A549 (cell line): ENCODE measurements around the gene ADCY3.

Experiments used
- MAFK ChIP-seq: fragments of 450-650 bp; IDR thresholded peaks from 2 replicates; pipeline ENCODE4 v1.6.1; 2014; ENCODE audit not compliant: partially characterized antibody
- POLR2A ChIP-seq: IDR thresholded peaks from 2 replicates; pipeline ENCODE4 v1.6.1; 2012; ENCODE audit warnings: mild to moderate bottlenecking, low read length
- RCOR1 ChIP-seq: fragments of 150-350 bp; IDR thresholded peaks from 2 replicates; pipeline ENCODE4 v1.6.1; 2014; ENCODE audit warnings: antibody characterized with exemption, low read length, low read depth
- REST ChIP-seq: fragments of 200-600 bp; sonication (generic); IDR thresholded peaks from 2 replicates; pipeline ENCODE4 v1.6.1; 2016; ENCODE audit warnings: antibody characterized with exemption, mild to moderate bottlenecking, moderate library complexity
- TP53 ChIP-seq: fragments of 250-450 bp; sonication (Bioruptor Pico); IDR thresholded peaks from 2 replicates; pipeline ENCODE4 v1.5.0; 2021; ENCODE audit warnings: mild to moderate bottlenecking, moderate library complexity
- TF ChIP-seq, protein P1 (sequence below): fragments of >200 bp; sonication (Bioruptor Twin); formaldehyde crosslinking; IDR thresholded peaks from 3 replicates; pipeline ENCODE4 v1.5.1; 2016
- TF ChIP-seq, protein P2 (sequence below): fragments of 250-450 bp; sonication (Bioruptor Pico); IDR thresholded peaks from 2 replicates; pipeline ENCODE4 v1.5.0; 2021; ENCODE audit warnings: mild to moderate bottlenecking, moderate library complexity, borderline replicate concordance

- TF ChIP-seq RCOR1 (no peak), MAFK (no peak), TP53 (CRISPR knock-in tag) (no peak), POLR2A (no peak), REST (no peak)
- TF ChIP-seq, protein P1, sequence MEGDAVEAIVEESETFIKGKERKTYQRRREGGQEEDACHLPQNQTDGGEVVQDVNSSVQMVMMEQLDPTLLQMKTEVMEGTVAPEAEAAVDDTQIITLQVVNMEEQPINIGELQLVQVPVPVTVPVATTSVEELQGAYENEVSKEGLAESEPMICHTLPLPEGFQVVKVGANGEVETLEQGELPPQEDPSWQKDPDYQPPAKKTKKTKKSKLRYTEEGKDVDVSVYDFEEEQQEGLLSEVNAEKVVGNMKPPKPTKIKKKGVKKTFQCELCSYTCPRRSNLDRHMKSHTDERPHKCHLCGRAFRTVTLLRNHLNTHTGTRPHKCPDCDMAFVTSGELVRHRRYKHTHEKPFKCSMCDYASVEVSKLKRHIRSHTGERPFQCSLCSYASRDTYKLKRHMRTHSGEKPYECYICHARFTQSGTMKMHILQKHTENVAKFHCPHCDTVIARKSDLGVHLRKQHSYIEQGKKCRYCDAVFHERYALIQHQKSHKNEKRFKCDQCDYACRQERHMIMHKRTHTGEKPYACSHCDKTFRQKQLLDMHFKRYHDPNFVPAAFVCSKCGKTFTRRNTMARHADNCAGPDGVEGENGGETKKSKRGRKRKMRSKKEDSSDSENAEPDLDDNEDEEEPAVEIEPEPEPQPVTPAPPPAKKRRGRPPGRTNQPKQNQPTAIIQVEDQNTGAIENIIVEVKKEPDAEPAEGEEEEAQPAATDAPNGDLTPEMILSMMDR = no peak
- TF ChIP-seq, protein P2, sequence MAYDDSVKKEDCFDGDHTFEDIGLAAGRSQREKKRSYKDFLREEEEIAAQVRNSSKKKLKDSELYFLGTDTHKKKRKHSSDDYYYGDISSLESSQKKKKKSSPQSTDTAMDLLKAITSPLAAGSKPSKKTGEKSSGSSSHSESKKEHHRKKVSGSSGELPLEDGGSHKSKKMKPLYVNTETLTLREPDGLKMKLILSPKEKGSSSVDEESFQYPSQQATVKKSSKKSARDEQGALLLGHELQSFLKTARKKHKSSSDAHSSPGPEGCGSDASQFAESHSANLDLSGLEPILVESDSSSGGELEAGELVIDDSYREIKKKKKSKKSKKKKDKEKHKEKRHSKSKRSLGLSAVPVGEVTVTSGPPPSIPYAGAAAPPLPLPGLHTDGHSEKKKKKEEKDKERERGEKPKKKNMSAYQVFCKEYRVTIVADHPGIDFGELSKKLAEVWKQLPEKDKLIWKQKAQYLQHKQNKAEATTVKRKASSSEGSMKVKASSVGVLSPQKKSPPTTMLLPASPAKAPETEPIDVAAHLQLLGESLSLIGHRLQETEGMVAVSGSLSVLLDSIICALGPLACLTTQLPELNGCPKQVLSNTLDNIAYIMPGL (CRISPR knock-in tag) = no peak
Observed at GRCh38 chr2:24917086-24917485, 3.0 kb downstream of the ADCY3 start.
